ENCODE measurements around the gene MUC4.

The MUC4 gene, protein sequence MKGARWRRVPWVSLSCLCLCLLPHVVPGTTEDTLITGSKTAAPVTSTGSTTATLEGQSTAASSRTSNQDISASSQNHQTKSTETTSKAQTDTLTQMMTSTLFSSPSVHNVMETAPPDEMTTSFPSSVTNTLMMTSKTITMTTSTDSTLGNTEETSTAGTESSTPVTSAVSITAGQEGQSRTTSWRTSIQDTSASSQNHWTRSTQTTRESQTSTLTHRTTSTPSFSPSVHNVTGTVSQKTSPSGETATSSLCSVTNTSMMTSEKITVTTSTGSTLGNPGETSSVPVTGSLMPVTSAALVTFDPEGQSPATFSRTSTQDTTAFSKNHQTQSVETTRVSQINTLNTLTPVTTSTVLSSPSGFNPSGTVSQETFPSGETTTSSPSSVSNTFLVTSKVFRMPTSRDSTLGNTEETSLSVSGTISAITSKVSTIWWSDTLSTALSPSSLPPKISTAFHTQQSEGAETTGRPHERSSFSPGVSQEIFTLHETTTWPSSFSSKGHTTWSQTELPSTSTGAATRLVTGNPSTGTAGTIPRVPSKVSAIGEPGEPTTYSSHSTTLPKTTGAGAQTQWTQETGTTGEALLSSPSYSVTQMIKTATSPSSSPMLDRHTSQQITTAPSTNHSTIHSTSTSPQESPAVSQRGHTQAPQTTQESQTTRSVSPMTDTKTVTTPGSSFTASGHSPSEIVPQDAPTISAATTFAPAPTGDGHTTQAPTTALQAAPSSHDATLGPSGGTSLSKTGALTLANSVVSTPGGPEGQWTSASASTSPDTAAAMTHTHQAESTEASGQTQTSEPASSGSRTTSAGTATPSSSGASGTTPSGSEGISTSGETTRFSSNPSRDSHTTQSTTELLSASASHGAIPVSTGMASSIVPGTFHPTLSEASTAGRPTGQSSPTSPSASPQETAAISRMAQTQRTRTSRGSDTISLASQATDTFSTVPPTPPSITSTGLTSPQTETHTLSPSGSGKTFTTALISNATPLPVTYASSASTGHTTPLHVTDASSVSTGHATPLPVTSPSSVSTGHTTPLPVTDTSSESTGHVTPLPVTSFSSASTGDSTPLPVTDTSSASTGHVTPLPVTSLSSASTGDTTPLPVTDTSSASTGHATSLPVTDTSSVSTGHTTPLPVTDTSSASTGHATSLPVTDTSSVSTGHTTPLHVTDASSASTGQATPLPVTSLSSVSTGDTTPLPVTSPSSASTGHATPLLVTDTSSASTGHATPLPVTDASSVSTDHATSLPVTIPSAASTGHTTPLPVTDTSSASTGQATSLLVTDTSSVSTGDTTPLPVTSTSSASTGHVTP (N-terminal part only)

DNA sequence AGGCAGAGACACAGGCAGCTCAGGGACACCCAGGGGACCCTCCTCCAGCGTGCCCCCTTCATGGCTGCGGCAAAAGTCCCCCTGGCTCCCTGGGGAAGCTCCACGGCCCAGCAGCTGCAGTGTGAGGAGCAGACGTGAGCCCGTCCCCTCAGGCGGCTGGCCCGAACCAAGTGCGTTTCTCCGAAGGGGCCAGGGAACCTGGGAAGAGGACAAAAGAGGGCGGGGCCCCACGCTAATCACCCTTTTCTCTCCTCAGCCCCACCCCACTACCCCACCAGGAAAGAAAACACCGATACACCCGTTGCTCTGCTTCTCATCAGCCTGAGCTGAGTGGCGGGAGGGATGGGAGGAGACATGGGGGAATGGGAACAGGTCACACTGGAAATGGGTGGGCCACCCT is at the start of gene MUC4:
Gene MUC4, minus strand, starts transcription at position 174 of the 400 bp plus-strand sequence. Its CDS starts 112 bp downstream, at position 62.
- DNase-seq (ENCODE audit: low read depth): no peak

DNA sequence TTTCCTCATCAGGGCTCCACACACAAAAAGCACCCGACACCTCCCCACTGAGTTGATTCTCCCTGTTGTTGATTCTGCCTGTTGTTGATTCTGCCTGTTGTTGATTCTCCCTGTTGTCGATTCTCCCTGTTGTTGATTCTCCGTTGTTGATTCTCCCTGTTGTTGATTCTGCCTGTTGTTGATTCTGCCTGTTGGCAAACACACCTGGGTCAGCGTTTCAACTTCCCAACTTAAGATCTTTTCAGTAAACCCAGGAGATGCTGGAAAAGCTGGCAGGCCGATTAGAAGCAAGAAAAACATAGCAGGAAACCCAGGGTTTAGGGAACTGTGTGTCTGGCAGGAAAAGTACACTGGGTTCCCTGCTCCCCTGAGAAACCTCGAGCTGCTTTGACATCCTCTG is 48.7 kb upstream of the MUC4 start:
- no peak for DNase-seq (ENCODE audit: low read depth)

DNA sequence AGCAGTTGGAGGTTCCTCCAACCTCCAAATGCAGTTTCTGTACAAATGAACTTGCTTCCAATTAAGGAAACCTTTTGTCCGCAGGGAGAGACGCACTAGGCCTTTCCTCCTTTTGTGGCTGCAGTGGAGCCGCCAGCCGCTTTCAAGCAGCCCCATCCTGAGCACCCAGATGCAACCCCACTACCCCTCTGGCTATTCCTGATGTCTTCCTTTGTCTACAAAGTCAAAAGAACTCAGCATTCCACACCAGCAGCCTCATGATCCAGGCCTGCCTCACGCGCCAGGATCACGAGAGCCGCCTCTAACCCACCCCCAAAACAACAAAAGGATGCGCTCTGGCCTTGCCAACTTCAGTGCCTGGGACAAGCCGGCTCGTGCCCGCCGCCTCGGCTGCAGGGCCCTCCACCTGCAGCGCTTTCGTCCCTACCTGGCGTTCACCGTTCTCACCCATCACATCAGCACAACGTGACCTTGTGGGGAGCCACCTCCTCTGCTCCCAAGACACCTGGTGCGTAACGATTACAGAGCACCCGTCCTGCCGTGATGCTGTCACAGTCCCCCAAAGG is 48.2 kb upstream of the MUC4 start:
- DNase-seq (ENCODE audit: low read depth): no peak

DNA sequence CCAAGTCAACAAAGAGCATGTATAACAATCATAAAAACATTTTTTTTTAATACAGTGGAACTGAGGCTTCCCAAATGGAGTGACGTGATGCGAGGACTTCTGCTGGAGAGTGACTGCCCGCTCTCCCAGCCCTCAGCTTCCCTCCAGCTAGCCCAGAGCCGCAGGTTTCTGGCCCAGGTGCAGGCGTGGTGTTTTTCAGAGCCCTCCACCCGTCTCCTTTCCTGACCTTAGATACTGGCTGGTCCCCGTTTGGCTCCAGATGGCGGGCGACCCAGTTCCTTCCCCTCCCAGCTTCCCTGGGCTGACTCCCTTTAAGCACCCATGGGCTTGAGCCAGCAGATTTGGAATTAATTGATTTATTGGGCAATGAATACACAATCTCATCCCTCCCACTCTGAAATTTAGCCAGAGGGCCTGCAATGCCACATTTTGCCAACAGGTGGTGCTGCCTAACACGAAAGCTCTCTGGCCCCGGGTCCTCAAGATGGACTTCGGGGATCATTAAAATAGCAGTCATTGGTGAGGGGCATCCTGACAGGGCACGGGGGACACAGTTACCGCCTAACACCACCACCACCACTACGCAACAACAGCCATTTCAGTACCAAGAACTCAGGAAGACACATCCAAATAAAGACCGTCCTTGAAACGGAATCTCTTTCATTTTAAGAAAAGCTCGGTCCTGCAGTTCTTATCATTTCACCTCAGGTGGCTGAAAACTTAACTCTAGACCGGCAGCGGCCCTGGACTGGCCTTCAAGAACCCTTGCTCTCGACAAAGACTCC is 47.5 kb upstream of the MUC4 start:
- DNase-seq (ENCODE audit: low read depth): peak; percentile 75

DNA sequence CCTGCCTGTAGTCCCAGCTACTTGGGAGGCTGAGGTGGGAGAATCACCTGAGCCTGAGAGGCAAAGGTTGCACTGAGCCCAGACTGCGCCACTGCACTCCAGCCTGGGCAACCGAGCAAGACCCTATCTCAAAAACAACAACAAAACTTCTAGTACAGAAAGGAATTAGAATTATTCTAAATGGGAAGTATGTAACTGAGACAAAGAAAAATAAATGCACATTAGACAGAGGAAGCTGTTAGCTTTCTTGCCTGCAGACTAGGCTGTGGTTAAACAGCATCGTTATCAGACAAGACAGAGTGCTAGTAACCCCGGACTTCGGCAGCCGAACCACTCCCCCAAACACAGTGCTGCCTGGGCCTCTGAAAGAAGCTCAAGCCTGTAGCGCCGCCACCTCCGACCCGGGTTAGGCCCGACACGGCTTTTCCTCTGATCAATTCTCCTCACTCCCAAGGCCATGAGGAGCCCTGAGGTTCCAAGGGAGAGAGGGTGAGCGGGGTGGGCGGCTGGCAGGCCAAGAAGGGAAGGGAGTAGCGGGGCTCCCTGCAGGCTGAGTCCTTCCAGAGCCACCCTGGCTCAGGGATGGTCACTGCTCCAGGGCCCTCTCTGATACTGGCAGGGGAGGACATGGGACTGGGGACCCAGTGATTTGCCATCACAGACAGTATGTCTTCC is 44.8 kb upstream of the MUC4 start:
- DNase-seq (ENCODE audit: low read depth): no peak

DNA sequence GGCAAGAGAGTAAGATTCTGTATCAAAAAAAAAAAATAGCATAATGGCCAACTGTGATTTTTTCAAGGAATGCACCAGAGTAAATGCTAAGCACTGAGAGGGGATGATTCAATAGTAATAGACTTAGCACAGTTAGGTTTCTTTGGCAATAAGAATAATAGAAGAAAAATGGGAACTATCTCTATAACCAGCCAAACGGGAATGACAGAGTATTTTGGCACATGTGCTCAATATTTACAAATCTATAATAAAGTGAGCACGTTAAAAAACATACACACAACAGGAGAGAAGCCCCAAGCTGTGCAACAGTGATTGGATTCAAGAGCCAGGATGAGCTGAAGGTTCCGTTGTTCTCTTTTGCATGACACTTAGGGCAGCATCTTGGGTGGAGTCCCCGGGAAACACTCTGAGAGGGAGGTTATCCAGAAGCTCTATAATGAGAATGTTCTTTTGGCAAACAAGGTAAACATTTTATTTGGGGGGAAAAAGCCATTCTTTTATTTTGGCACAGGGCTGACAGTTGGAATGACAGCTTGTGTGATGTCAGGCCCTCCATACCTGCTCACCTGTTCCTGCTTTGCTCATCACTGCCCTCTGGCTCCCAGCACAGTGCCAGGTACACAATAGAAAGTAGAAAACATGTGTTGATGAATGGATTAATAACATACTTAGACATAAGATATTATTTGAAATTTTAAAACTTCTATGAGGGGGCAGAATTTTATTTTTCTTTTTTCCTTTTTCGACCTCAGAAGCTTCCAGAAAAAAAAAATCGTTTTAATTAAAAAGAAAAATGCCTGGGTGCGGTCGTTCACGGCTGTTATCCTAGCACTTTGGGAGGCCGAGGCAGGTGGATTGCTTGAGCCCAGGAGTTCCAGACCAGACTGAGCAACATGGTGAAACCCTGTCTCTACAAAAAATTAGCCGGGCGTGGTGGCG is 44.0 kb upstream of the MUC4 start:
- no peak for DNase-seq (ENCODE audit: low read depth)

DNA sequence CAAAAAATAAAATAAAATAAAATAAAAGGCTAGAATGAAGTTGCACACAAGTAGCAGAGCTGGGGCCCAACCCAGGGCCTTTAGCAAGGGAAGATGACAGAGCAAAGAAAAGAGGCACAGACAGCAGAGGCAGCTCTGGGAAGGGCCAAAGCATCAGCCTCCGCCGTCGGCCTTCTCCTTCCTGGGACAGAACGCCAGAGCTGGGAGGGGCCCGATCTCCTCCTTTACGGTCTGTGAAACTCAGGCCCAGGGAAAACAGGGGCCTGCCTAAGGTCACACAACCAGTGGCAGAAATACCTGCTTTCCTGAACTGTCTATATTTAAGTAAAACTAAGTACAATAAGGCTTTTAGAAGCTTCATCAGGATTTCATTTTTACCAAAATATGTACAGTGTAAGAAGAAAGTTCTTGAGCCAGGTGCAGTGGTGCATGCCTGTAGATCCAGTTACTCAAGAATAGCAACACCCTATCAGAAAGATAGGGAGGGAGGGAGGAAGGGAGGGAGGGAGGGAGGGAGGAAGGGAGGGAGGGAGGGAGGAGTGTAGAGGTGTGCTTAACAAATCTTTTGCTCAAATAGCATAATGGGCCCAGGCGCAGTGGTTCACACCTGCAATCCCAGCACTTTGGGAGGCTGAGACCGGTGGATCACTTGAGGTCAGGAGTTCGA is 43.0 kb upstream of the MUC4 start:
- no peak for DNase-seq (ENCODE audit: low read depth)

DNA sequence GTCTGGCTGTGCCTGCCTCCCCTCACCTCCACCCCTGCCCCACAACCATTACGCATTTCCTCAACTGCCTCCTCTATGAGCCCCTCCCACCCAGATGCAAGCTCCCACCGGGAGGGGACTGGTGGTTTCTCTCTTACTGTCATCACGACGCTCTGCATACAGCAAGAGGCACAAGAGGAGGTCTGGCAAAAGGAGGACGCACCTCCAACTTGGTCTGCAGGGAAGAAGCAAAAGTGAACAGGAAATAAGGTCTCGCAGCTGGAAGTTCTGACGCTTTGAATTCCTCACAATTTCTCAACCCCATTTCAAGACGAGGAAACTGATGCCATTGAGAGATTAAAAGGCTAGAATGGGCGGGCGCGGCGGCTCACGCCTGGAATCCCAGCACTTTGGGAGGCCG is 42.3 kb upstream of the MUC4 start:
- DNase-seq (ENCODE audit: low read depth): no peak

DNA sequence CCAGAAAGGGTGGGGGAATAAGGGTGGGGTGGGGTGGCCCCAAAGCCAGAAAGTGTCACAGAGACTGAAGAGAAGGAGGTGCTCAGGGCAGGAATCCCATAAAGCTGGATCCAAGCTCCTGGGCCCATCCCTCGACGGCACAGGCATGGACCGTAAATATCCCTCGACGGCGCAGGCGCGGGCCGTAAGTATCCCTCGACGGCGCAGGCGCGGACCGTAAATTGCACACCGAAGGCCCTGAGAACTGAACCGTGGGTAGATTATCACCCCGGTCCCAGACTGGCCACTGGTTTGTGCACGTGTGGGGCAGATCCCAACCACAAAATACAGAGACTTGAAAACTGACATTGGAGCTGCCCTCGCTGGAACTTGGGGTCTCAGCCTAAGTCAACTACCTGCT is 41.3 kb upstream of the MUC4 start:
- DNase-seq (ENCODE audit: low read depth): no peak

DNA sequence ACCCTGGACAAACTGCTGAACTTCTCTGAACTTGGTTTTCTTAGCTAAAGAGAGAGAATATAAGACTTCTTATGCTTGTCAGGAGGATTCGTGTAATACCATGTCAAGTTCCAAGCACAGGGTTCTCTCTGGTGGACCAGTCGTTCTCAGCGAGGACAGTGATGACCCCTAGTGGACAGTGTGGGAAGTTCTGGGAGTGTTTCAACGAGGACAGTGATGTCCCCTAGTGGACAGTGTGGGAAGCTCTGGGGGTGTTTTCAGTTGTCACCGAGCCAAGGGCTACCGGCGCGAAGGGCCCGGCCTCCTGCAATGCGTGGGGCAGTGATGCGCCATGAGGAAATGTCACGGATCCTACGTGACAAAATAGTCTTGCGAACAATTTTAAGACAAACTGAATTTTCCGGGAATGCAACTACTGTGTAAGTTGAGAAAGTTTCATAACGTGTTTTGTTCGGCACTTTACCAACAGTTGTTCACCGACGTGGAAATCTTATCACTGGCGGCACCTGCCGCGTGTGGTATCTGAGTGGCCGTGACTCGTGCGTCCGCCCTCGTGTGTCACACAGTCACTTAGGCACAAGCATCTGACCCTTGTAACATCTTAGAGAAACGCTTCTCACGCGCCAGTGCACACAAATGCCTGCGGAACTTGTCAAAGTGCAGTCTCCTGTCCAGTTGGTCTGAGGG is 39.3 kb upstream of the MUC4 start:
- peak; percentile 92 for DNase-seq (ENCODE audit: low read depth)

DNA sequence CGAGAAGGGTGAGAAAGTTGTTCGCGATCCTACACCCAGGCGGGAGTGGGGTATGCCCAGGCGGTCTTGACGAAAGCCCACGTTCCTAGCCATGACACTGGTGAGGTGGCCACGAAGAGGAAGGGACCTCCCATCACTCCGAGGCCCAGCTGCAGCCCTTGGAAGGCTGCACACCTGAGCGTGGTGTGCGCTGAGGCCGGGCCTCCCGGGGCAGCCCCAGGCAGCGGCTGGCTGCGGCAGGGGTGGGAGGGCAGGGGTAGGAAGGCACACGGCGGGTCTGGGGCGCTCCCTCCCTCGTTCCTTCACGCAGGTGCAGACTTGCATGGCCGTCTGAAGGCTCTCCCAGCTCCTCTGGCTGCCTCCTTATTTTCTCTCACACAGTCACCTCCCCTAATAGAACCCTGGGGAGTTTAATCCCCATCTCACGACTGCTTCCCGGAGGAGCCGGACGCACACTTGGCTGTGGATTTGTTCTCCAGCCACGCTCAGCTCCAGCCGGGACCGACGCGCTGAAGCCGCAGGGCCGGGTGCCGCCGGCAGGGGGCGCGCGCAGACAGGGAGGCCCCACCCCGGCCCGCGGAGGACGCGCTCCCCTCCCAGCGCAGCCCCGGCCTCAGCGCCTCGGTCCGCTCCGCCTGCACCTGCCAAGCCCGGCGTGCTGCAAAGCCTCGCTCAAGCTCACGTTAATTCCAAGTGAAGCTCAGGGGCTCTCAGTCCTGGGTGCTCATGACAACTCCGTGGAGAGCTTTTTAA is 37.8 kb upstream of the MUC4 start:
- no peak for DNase-seq (ENCODE audit: low read depth)

DNA sequence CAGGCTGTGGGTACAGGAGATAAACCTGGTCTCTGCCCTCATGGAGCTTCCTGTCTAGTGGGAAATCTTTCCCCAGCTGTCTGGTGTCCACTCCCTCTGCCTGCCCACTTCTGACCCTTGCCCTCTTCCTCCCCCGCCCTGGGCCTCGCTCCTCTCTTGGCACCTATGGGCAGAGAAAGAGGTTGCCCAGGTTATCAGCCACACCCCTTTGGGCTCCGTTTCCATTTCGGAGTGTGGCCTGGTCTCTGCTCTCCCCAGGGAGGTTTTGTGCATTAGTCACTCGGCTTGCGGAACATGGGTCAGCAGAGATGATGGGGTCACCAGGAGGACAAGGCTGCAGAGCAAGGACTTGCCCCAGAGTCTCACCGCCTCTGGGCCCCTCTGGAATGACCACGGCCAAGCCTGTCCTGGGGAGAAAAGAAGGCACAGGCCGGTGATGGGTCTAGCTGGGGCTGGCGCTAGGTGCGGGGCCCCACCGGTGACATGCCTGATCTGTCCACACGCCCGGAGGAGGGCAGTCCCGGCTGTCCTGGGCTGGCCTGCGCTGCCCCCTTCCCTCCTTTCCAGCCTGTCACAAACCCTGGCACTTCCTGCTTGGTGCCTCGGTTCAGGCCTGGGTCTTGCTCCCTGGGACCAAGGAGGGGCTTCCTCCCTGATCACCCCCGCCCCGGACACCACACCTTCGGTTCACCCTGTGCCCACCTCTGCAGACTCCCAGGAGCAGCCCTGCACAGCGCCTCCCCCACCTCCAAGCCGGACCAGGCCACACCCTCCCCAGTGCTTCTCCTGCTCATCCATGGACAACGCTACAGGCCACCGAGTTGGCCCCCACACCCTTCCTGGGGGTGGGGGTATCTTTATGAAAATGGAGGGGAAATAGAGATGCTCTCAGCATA is 35.6 kb upstream of the MUC4 start:
- DNase-seq (ENCODE audit: low read depth): peak; percentile 86

DNA sequence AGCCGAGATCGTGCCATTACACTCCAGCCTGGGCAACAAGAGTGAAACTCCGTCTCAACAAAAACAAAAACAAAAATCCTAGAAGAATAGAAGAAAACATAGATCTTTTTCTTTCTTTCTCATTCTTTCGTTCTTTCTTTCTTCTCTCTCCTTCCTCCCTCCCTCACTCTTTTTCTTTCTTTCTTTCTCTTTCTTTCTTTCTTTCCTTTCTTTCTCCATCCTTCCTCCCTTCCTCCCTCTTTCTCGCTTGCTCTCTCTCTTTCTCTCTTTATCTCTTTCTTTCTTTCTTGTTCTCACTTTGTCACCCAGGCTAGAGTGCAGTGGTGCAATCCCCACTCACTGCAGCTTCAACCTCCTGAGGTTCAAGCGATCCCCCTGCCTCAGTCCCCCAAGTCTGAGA is 33.8 kb upstream of the MUC4 start:
- no peak for DNase-seq (ENCODE audit: low read depth)

DNA sequence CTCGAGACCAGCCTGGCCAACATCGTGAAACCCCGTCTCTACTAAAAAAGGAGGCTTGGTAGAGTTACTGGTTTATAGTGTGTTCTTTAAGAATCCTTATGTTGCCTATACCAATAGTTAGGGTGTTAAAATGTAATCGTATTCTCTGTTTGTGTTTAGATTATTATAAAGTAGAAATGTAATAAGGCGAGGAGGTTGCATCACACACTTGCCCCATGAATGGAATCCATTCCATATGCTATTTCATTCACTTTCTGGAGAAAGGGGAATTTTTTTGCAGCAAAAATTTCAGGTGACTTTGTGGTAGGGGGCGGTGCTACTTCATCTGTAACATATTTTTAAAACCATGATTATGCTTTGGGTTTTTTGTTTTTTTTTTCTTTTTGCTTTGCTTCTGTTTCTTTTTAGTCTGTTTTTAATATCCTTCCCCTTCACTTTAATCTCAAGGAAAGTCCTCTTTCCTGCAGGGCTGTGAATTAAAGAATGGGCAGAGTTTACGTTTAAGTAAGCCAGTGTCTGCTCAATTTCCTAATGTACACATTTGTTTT is 33.0 kb upstream of the MUC4 start:
- DNase-seq (ENCODE audit: low read depth): no peak

DNA sequence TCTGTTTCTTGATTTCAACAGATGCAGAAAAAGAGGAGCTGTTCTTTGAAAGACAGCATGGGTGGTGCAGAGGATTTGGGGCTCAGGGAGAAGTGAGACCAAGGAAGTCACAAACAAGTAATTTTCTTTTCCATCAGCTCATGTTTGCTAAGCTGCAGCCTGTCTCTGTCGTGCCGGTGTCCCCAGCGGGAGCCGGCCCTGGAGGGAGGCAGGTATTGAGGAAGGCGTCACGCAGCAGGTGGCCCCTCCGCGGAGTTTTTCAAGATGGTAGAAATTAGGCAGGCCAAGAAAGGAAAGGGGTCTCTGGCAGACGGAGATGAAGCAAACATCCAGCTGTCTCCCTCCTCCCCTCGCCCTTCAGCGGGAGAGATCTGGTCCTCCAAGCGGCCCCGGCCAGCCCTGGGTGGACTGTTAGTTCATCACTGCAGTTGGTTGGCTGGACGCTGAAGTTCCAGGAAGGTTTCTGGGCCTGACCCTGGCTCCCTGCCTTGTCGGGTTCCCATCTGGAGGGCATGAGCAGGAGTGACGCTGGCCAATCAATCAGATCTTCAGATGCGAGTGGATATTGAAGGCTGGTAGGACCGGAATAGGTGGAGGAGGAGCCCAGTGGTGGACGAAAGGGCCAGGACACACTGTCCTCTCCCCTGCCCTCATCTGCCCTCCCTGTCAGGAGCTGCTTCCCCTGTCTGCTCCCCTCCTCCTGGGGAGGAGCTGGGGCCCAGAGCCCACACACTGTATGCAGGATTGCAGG is 27.7 kb upstream of the MUC4 start:
- no peak for DNase-seq (ENCODE audit: low read depth)

Measured in ELR (cell line).